SH-SY5Y (cell line): ENCODE data around the gene POC1B.

ENCODE experiments used
- GATA2 ChIP-seq: IDR thresholded peaks from 2 replicates; pipeline ENCODE4 v1.6.1; 2011; ENCODE audit warnings: mild to moderate bottlenecking, low read depth, low read length
- GATA3 ChIP-seq: IDR thresholded peaks from 2 replicates; pipeline ENCODE4 v1.6.1; 2011; ENCODE audit warnings: low read depth, mild to moderate bottlenecking, low read length, moderate library complexity

Gene POC1B

GRCh38 chr12:89525824-89526770, at the start of gene POC1B:
Gene POC1B (minus strand): TSS chr12:89526047. CDS start chr12:89525895, 152 bp downstream.
- TF ChIP-seq GATA2 (no peak), GATA3 (no peak)

- TF ChIP-seq GATA3 (no peak), GATA2 (no peak)
Measured at GRCh38 chr12:89575374-89575773, 49.5 kb upstream of the POC1B start.

- TF ChIP-seq GATA3 (no peak), GATA2 (no peak)
Measured at GRCh38 chr12:89574736-89575208, 48.9 kb upstream of the POC1B start.

GRCh38 chr12:89573051-89573810, 47.4 kb upstream of the POC1B start:
- TF ChIP-seq GATA2 (no peak), GATA3 (no peak)

GRCh38 chr12:89571491-89572195, 45.8 kb upstream of the POC1B start:
- TF ChIP-seq GATA2, result no peak
- no peak for TF ChIP-seq GATA3

GRCh38 chr12:89568484-89568883, 42.6 kb upstream of the POC1B start:
- no peak for TF ChIP-seq GATA2
- TF ChIP-seq GATA3, result no peak

- TF ChIP-seq GATA2, result no peak
- TF ChIP-seq GATA3, result no peak
Measured at GRCh38 chr12:89567691-89568239, 41.9 kb upstream of the POC1B start.

- TF ChIP-seq GATA3 (no peak), GATA2 (no peak)
Measured at GRCh38 chr12:89566615-89567014, 40.8 kb upstream of the POC1B start.

- TF ChIP-seq GATA3, result no peak
- TF ChIP-seq GATA2, result no peak
Measured at GRCh38 chr12:89565002-89565401, 39.2 kb upstream of the POC1B start.

- TF ChIP-seq GATA2, result no peak
- no peak for TF ChIP-seq GATA3
Measured at GRCh38 chr12:89559753-89560152, 33.9 kb upstream of the POC1B start.

GRCh38 chr12:89556976-89557375, 31.1 kb upstream of the POC1B start:
- TF ChIP-seq GATA3 (no peak), GATA2 (no peak)

- no peak for TF ChIP-seq GATA3
Measured at GRCh38 chr12:89552376-89552775, 26.5 kb upstream of the POC1B start.

GRCh38 chr12:89551747-89552146, 25.9 kb upstream of the POC1B start:
- TF ChIP-seq GATA3, result no peak
- TF ChIP-seq GATA2, result no peak

GRCh38 chr12:89547101-89547500, 21.3 kb upstream of the POC1B start:
- TF ChIP-seq GATA2 (no peak), GATA3 (no peak)
